Epithelial cell of proximal tubule (primary cell): ENCODE data around the gene OR6C70. TPM values are rescaled to one million over a fixed set of nuclear protein-coding genes. Genes with fewer than 3 reads are reported as not detected.
"Not testable (repeated sequence)": the region's sequence is repeated elsewhere in the genome, so short reads cannot be mapped to it uniquely, and the experiment has no call there.

Experiments
- DNase-seq: peaks from one replicate; pipeline ENCODE4 v3.0.0-alpha.2; 2011; ENCODE audit warnings: low read depth
- H3K4me3 ChIP-seq: 2 replicates; pipeline ENCODE4 v1.5.1; 2011; ENCODE audit warnings: low read depth, mild to moderate bottlenecking, low read length
- total RNA-seq: library from RNA; depleted of rRNA; stranded (reverse); fragments of >200 nt; gene quantifications from 2 replicates; pipeline ENCODE4 v1.2.3, GENCODE V29; 2015
- TF ChIP-seq, protein P1 (sequence below): conservative IDR thresholded peaks from 2 replicates; pipeline ENCODE4 v1.5.1; 2012; ENCODE audit warnings: low read depth, mild to moderate bottlenecking, low read length

The OR6C70 gene
- total RNA-seq, 1 donor from 2014 or later = not detected

DNA sequence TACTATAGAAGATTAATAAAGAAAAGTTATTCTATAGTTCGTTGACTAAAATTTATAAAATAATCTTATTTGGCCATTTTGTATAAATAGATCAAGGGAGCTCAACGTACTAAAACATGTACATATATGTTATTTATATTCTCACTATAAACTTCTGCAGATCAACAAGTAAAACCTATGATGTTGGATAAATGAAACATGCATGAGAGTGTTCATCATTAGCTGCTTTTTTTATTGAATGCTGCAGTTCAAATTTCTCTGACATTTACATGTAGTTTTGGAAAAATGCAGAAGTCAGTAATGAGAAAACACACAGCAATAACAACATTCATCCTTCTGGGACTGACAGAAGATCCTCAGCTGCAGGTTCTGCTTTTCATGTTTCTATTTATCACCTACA, 22.1 kb upstream of the OR6C70 start, which contains the start of gene OR6C68:
OR6C68 (plus strand) TSS at position 301 of the 400 bp plus-strand sequence; CDS start at position 301, 0 bp downstream.
- no peak for DNase-seq
- TF ChIP-seq, protein P1, sequence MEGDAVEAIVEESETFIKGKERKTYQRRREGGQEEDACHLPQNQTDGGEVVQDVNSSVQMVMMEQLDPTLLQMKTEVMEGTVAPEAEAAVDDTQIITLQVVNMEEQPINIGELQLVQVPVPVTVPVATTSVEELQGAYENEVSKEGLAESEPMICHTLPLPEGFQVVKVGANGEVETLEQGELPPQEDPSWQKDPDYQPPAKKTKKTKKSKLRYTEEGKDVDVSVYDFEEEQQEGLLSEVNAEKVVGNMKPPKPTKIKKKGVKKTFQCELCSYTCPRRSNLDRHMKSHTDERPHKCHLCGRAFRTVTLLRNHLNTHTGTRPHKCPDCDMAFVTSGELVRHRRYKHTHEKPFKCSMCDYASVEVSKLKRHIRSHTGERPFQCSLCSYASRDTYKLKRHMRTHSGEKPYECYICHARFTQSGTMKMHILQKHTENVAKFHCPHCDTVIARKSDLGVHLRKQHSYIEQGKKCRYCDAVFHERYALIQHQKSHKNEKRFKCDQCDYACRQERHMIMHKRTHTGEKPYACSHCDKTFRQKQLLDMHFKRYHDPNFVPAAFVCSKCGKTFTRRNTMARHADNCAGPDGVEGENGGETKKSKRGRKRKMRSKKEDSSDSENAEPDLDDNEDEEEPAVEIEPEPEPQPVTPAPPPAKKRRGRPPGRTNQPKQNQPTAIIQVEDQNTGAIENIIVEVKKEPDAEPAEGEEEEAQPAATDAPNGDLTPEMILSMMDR = no peak

DNA sequence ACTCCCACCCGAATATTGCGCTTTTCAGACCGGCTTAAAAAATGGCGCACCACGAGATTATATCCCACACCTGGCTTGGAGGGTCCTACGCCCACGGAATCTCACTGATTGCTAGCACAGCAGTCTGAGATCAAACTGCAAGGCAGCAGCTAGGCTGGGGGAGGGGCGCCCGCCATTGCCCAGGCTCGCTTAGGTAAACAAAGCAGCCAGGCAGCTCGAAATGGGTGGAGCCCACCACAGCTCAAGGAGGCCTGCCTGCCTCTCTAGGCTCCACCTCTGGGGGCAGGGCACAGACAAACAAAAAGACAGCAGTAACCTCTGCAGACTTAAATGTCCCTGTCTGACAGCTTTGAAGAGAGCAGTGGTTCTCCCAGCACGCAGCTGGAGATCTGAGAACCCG, 14.3 kb upstream of the OR6C70 start:
- DNase-seq, H3K4me3 ChIP-seq: not testable (repeated sequence)

More for the DNA sequence above, 22.1 kb upstream of the OR6C70 start, which contains the start of gene OR6C68:
- H3K4me3 ChIP-seq = no peak within 1 kb of the TSS

DNA sequence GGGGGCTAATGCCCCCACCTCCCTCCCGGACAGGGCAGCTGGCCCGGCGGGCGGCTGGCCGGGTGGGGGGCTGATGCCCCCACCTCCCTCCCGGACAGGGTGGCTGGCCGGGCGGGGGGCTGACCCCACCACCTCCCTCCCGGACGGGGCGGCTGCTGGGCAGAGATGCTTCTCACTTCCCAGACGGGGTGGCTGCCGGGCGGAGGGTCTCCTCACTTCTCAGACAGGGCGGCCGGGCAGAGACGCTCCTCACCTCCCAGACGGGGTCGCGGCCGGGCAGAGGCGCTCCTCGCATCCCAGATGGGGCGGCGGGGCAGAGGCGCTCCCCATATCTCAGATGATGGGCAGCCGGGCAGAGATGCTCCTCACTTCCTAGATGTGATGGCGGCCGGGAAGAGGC, 9.2 kb upstream of the OR6C70 start:
- not testable (repeated sequence) for H3K4me3 ChIP-seq, DNase-seq

DNA sequence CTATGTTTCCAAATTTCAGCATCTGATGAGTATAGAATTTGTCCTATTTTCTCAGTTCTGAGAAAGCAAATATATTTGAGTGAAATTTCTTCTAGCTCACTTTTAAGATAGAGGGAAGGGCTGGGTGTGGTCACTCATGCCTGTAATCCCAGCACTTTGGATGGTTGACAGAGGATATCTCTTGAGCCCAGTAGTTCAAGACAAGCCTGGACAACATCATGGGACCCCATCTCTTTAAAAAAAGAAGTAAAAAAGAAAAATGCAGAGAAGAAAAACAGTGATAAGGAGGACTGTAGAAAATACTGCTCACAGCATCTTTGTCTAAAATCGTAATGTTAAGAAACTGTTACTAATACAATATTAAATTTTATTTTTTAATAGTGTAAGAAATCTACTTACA, 2.3 kb upstream of the OR6C70 start:
- no peak for DNase-seq
- no peak overlapping the region for H3K4me3 ChIP-seq
- TF ChIP-seq, protein P1 = no peak

DNA sequence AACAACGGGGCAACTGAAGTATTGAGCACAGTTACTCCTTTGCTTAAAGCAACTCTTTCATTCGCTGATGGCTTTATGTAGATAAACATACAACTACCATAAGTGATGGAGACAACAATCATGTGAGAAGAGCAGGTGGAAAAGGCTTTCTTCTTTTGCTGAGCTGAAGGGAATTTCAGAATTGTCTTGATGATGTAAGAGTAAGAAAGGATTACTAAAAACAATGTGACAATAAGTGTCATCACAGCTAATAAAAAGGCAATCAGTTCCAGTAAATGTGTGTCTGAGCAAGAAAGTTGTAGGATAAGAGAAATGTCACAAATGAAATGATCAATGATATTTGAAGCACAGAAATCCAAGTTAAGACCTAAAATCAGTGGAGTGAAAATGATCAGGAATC, 647 bp downstream of the OR6C70 start:
- H3K4me3 ChIP-seq = no peak overlapping the region
- TF ChIP-seq, protein P1 = no peak
- no peak for DNase-seq

DNA sequence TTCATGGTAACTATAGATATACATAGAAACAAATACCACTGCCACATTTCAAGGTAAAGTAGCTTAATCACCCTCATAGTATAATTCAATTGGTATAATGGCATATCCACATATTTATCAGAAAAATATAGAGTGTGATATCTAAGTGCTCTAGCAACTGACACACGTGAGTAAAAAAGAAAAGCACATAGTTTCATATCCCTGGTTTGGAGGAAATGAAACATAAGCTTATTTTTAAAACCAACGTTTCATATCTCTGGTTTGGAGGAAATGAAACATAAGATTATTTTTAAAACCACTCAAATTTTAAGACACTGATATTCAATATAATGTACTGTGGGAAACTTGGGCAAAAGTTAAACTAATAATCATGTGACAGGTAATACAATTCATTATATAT, 2.1 kb downstream of the OR6C70 start:
- TF ChIP-seq, protein P1 = no peak
- DNase-seq = no peak
- H3K4me3 ChIP-seq = no peak overlapping the region

DNA sequence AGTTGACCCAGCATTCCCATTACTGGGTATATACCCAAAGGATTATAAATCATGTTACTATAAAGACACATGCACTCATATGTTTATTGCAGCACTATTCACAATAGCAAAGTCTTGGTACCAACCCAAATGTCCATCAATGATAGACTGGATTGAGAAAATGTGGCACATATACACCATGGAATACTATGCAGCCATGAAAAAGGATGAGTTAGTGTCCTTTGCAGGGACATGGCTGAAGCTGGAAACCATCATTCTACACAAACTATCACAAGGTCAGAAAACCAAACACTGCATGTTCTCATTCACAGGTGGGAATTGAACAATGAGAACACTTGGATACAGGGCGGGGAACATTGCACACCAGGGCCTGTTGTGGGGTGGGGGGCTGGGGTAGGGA, 5.0 kb downstream of the OR6C70 start:
- DNase-seq = not testable (repeated sequence)

DNA sequence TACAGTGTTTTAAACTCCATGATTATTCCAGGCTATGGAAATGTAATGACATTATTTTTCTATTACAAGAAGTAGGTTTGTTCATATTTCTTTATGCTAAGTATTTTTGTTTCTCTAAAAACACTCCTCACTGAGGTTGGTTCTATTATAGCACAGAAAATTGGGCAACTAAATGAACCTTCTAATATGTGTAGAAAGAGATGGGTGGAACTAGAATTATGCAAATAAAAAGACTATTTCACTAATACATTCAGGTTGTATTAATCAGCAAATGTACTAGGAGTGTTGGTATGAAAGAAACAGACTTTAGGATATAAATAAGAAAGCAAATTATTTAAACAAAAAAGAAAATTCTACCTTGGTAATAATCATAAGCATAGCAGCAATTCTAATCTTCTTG, 21.1 kb downstream of the OR6C70 start:
- TF ChIP-seq, protein P1 = no peak
- no peak for DNase-seq
- H3K4me3 ChIP-seq = no peak overlapping the region

More for the DNA sequence above, 5.0 kb downstream of the OR6C70 start:
- not testable (repeated sequence) for H3K4me3 ChIP-seq

DNA sequence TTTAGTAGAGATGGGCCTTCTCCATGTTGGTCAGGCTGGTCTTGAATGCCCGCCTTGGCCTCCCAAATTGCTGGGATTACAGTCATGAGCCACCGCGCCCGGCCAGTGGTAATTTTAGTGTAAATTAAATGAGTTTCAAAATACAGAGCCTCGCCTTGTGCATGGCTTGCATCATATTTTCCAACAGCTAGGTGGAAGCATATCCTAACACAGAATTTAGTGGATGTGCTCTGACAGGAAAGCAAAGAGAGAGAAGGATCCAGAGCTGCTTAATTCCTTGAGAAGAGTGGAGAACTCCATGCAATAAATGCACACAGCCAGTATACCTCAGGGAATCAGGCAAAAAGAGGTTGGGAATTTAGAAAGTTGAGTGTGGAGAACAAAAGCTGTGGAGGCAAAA, 23.6 kb downstream of the OR6C70 start:
- TF ChIP-seq, protein P1 = no peak
- H3K4me3 ChIP-seq = no peak overlapping the region
- DNase-seq = no peak
